Nephron progenitor cell (in vitro differentiated cells): ENCODE results near the gene POLR1D.

Experiments
- DNase-seq: peaks from one replicate; pipeline ENCODE4 v3.0.0; 2021
- H3K27ac Mint-ChIP-seq: 2 replicates; pipeline ENCODE4 v1.8.0; 2021; ENCODE audit warnings: mild to moderate bottlenecking, moderate library complexity, mixed read lengths
- H3K27me3 Mint-ChIP-seq: 2 replicates; pipeline ENCODE4 v1.8.0; 2021; ENCODE audit warnings: mild to moderate bottlenecking, low read depth, mixed read lengths; ENCODE audit not compliant: poor library complexity
- H3K36me3 Mint-ChIP-seq: 2 replicates; pipeline ENCODE4 v1.8.0; 2021; ENCODE audit warnings: low read depth, mixed read lengths
- H3K4me1 Mint-ChIP-seq: 2 replicates; pipeline ENCODE4 v1.8.0; 2021; ENCODE audit warnings: mixed read lengths
- H3K4me3 Mint-ChIP-seq: 2 replicates; pipeline ENCODE4 v1.8.0; 2021; ENCODE audit warnings: mild to moderate bottlenecking, moderate library complexity, mixed read lengths
- H3K9me3 Mint-ChIP-seq: 2 replicates; pipeline ENCODE4 v1.8.0; 2021; ENCODE audit warnings: mild to moderate bottlenecking, moderate library complexity, mixed read lengths
- CTCF ChIP-seq: fragments of 200-600 bp; sonication (generic); IDR thresholded peaks from 2 replicates; pipeline ENCODE4 v1.5.0; 2021; ENCODE audit warnings: antibody characterized with exemption

The POLR1D gene, protein sequence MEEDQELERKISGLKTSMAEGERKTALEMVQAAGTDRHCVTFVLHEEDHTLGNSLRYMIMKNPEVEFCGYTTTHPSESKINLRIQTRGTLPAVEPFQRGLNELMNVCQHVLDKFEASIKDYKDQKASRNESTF

DNA sequence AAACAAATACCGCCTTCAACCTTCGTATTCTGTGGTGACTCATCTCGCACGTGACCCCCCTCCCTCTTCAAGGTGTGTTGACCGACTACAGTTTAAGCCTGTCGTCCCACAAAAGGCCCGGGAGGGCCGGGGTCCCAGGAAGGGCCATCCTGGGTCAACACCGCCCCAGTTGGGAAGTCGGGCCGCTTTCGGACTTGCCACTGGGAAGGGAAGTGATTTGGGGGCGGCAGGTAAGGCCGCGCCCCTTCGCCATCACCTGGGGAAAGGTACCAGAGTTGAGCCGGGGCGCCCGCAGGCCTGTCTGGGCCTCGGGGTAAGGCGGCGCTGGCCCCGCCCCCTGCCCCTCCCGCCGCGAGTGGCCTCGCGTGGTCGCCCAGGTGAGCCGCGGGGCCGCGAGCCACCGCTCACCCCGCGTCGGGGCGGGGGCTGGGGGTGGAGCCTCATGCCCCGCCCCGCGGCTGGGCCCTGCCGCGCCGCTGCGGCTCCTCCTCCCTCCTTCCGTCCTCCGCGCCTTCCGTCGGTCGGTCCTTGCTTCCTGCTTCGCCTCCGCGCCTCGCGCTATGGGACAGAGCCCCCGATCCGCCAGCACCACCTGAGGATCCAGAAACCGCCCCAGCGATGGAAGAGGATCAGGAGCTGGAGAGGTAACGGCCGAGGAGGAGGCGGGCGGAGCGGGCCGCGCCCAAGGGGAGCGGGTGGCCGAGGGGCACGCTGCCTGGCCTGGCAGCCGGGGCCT is at the start of gene POLR1D:
Gene POLR1D (plus strand): TSS at position 527 of the 736 bp plus-strand sequence. CDS start 92 bp downstream, at position 619.
- H3K4me1 Mint-ChIP-seq, result peaks cover 53% of the 10 kb centered on the region
- peak; percentile 76 for DNase-seq
- H3K36me3 Mint-ChIP-seq, result peaks cover 42% of the 10 kb centered on the region
- H3K4me3 Mint-ChIP-seq, result peak within 1 kb of the TSS; percentile 95
- H3K9me3 Mint-ChIP-seq, result no peaks in the 10 kb centered on the region
- peak within 1 kb of the TSS; percentile 79 for H3K27ac Mint-ChIP-seq
- TF ChIP-seq CTCF, result no peak
- peaks cover 2% of the 10 kb centered on the region for H3K27me3 Mint-ChIP-seq

GRCh38 chr13:27572234-27572901 is 49.3 kb upstream of the POLR1D start:
- Mint-ChIP-seq H3K4me3 (no peak overlapping the region), H3K27me3 (no peaks in the 10 kb centered on the region), H3K9me3 (peaks cover 15% of the 10 kb centered on the region), H3K27ac (no peak overlapping the region), H3K4me1 (no peaks in the 10 kb centered on the region), H3K36me3 (peaks cover 30% of the 10 kb centered on the region)
- DNase-seq, result no peak
- TF ChIP-seq CTCF, result no peak

GRCh38 chr13:27573265-27573664 is 48.4 kb upstream of the POLR1D start:
- peaks cover 15% of the 10 kb centered on the region for H3K9me3 Mint-ChIP-seq
- no peaks in the 10 kb centered on the region for H3K4me1 Mint-ChIP-seq
- no peak overlapping the region for H3K4me3 Mint-ChIP-seq
- no peaks in the 10 kb centered on the region for H3K27me3 Mint-ChIP-seq
- H3K27ac Mint-ChIP-seq, result no peak overlapping the region
- TF ChIP-seq CTCF, result no peak
- DNase-seq, result no peak
- H3K36me3 Mint-ChIP-seq, result peaks cover 30% of the 10 kb centered on the region

DNA sequence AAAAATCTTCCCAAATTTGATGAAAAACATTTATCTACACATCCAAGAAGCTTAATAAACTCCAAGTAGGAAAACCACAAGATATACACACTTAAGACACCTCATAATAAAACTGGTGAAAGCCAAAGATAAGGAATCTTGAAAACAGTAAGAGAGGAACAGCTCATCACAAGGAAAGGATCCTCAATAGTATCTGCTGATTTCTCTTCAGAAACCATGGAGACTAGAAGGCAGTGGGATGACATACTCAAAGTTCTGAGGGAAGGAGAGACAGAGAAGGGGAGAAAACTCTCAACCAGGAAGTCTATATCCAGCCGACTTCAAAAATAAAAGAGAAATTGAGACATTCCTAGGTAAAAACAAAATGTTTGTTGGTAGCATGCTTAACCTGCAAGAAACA is 47.0 kb upstream of the POLR1D start:
- TF ChIP-seq CTCF, result no peak
- Mint-ChIP-seq H3K36me3 (peaks cover 30% of the 10 kb centered on the region), H3K4me3 (no peak overlapping the region), H3K4me1 (no peaks in the 10 kb centered on the region), H3K27ac (no peak overlapping the region), H3K27me3 (no peaks in the 10 kb centered on the region), H3K9me3 (peaks cover 15% of the 10 kb centered on the region)
- no peak for DNase-seq

DNA sequence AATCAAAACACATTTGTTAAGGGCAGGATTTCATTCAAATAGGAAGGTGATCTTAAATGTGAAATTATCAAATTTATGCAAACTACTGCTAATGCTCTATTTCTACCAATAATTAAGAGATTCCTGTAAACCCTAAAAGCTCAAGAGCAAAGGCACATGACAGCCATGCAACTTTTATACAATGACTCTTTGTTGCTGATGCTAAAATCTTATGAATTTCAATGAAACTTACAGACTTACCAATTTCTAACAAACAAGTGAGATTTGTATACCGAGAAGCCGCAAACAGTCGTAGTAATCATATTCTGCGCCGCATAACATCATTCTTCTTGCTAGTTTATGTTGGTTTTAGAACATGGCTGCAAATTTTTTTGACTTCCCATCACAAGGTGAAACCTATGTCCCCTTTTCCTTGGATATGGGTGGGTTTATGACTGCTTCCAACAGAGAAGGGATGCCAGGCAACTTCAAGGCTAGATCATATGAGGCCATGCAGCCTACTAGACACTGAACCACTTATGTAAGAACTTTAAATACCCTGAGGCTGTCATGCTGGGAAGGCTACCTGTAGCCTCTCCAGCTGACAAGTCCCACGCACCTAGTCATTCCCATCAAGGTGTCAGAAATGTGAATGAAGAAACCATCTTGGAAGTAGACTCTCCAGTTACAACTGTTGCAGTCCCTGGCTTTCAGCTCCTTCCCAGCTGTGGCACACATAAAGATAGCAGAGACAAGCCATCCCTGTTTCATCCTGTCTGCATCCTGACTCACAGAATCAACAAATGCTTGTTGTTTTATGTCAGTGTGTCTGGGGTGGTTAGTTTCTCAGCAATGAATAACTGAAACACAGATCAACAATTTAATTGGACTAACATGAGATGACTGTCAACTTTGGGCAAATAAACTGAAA is 43.3 kb upstream of the POLR1D start:
- no peak for DNase-seq
- peaks cover 33% of the 10 kb centered on the region for H3K36me3 Mint-ChIP-seq
- H3K4me1 Mint-ChIP-seq, result no peaks in the 10 kb centered on the region
- H3K9me3 Mint-ChIP-seq, result peaks cover 13% of the 10 kb centered on the region
- peaks cover 4% of the 10 kb centered on the region for H3K27me3 Mint-ChIP-seq
- H3K27ac Mint-ChIP-seq, result no peak overlapping the region
- no peak for TF ChIP-seq CTCF
- no peak overlapping the region for H3K4me3 Mint-ChIP-seq
